ENCODE data around the gene FCGBP.

Gene FCGBP

GRCh38 chr19:39934584-39935363, at the start of gene FCGBP:
Gene FCGBP, minus strand, starts transcription at chr19:39934634.
- Histone ChIP-seq H3K4me1 (ENCODE audit: insufficient read depth, low read length) (no peaks in the 10 kb centered on the region), H3K27me3 (ENCODE audit: insufficient read depth, low read length) (no peaks in the 10 kb centered on the region), H3K27ac (ENCODE audit: low read length) (no peak within 1 kb of the TSS), H3K4me3 (ENCODE audit: low read length) (no peak within 1 kb of the TSS), H3K9ac (ENCODE audit: low read depth, low read length) (no peak within 1 kb of the TSS), H3K9me3 (ENCODE audit: insufficient read depth, low read depth, low read length) (no peaks in the 10 kb centered on the region), H3K36me3 (ENCODE audit: insufficient read depth, low read depth, low read length) (no peaks in the 10 kb centered on the region)

DNA sequence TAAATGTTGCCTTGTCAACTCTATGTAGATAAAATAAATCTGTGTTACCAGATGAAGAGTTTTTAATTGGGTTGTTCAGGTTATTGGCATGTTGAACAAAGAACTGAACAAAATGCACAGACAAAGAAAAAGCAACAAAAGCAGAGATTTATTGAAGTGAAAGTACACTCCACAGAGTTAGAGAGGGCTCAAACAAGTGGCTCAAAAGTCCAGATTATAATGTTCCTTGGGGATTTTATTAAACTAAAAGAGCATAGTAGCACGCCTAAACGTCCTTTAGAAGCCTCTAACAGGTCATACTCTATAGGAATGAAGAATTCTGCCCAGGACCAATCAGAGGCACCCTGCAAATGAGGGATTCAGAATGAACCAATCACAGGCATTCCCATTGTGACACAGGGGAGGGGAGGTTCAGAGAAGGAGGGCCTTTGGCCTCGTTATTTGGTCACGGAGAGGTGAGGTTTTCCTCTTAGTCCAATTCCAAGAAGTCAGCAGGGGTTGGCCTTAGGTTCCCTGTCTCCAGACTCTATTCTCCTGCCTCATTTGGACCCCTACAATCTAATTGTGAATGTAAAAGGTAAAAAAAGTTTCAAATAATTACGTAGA, 49.4 kb upstream of the FCGBP start:
- no peaks in the 10 kb centered on the region for H3K27me3 ChIP-seq (ENCODE audit: insufficient read depth, low read length)
- H3K36me3 ChIP-seq (ENCODE audit: insufficient read depth, low read depth, low read length): peaks cover 51% of the 10 kb centered on the region
- H3K4me1 ChIP-seq (ENCODE audit: insufficient read depth, low read length): no peaks in the 10 kb centered on the region
- H3K9me3 ChIP-seq (ENCODE audit: insufficient read depth, low read depth, low read length): peaks cover 25% of the 10 kb centered on the region
- H3K4me3 ChIP-seq (ENCODE audit: low read length): no peak overlapping the region
- H3K27ac ChIP-seq (ENCODE audit: low read length): no peak overlapping the region
- no peak overlapping the region for H3K9ac ChIP-seq (ENCODE audit: low read depth, low read length)

GRCh38 chr19:39982883-39983282, 48.4 kb upstream of the FCGBP start:
- no peak overlapping the region for H3K4me3 ChIP-seq (ENCODE audit: low read length)
- H3K27me3 ChIP-seq (ENCODE audit: insufficient read depth, low read length): no peaks in the 10 kb centered on the region
- H3K27ac ChIP-seq (ENCODE audit: low read length): no peak overlapping the region
- peaks cover 25% of the 10 kb centered on the region for H3K9me3 ChIP-seq (ENCODE audit: insufficient read depth, low read depth, low read length)
- no peak overlapping the region for H3K9ac ChIP-seq (ENCODE audit: low read depth, low read length)
- H3K4me1 ChIP-seq (ENCODE audit: insufficient read depth, low read length): no peaks in the 10 kb centered on the region
- peaks cover 60% of the 10 kb centered on the region for H3K36me3 ChIP-seq (ENCODE audit: insufficient read depth, low read depth, low read length)

DNA sequence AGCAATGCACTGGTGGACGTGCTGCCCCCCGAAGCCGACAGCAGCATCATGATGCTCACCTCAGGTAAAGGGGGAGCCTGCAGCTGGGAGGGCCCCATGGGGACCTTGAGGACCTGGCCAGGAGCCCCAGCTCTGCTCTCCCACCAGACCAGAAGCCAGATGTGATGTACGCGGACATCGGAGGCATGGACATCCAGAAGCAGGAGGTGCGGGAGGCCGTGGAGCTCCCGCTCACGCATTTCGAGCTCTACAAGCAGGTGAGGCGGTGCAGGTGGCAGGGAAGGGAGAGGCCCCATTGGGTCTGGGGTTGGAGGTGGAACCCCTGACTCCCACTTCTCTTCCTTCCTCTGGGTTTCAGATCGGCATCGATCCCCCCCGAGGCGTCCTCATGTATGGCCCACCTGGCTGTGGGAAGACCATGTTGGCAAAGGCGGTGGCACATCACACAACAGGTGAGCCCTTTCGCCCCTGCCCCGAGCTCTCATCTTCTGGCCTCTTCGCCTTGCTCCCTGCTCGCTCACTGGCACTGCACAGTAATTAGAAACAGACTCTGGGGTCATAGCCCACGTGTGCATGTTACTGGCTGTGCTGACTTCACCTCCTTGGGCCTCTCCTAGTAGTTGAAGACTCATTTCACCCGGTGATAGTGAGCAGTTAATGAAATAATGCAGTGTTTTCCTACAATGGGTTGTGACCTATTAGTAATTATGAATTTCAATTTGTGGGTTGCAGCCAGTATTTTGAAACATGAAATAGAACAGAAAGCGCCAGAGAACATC, 40.1 kb upstream of the FCGBP start:
- Histone ChIP-seq H3K27ac (ENCODE audit: low read length) (no peak overlapping the region), H3K36me3 (ENCODE audit: insufficient read depth, low read depth, low read length) (peaks cover 67% of the 10 kb centered on the region), H3K4me1 (ENCODE audit: insufficient read depth, low read length) (0 out of 2 replicates have a peak, but pooled peaks cover 3% of the 10 kb centered on the region), H3K9me3 (ENCODE audit: insufficient read depth, low read depth, low read length) (no peaks in the 10 kb centered on the region), H3K27me3 (ENCODE audit: insufficient read depth, low read length) (no peaks in the 10 kb centered on the region), H3K9ac (ENCODE audit: low read depth, low read length) (no peak overlapping the region), H3K4me3 (ENCODE audit: low read length) (no peak overlapping the region)

GRCh38 chr19:39971380-39972035, 37.1 kb upstream of the FCGBP start:
- Histone ChIP-seq H3K27me3 (ENCODE audit: insufficient read depth, low read length) (no peaks in the 10 kb centered on the region), H3K36me3 (ENCODE audit: insufficient read depth, low read depth, low read length) (peaks cover 38% of the 10 kb centered on the region), H3K4me3 (ENCODE audit: low read length) (peak overlapping the region; percentile 81), H3K9me3 (ENCODE audit: insufficient read depth, low read depth, low read length) (no peaks in the 10 kb centered on the region), H3K9ac (ENCODE audit: low read depth, low read length) (peak overlapping the region; percentile 90), H3K27ac (ENCODE audit: low read length) (peak overlapping the region; percentile 35), H3K4me1 (ENCODE audit: insufficient read depth, low read length) (0 out of 2 replicates have a peak, but pooled peaks cover 3% of the 10 kb centered on the region)

GRCh38 chr19:39970675-39971379, 36.4 kb upstream of the FCGBP start, which contains the start of gene PSMC4:
Gene PSMC4, plus strand, starts transcription at chr19:39971165. Its CDS starts 38 bp downstream, at chr19:39971203.
- Histone ChIP-seq H3K9ac (ENCODE audit: low read depth, low read length) (peak within 1 kb of the TSS; percentile 95), H3K27ac (ENCODE audit: low read length) (peak within 1 kb of the TSS; percentile 35), H3K27me3 (ENCODE audit: insufficient read depth, low read length) (no peaks in the 10 kb centered on the region), H3K4me3 (ENCODE audit: low read length) (peak within 1 kb of the TSS; percentile 81), H3K4me1 (ENCODE audit: insufficient read depth, low read length) (0 out of 2 replicates have a peak, but pooled peaks cover 3% of the 10 kb centered on the region), H3K36me3 (ENCODE audit: insufficient read depth, low read depth, low read length) (peaks cover 38% of the 10 kb centered on the region), H3K9me3 (ENCODE audit: insufficient read depth, low read depth, low read length) (no peaks in the 10 kb centered on the region)

- no peaks in the 10 kb centered on the region for H3K27me3 ChIP-seq (ENCODE audit: insufficient read depth, low read length)
Measured at GRCh38 chr19:39970425-39970674, 35.9 kb upstream of the FCGBP start.

GRCh38 chr19:39969681-39970424, 35.4 kb upstream of the FCGBP start:
- H3K27ac ChIP-seq (ENCODE audit: low read length): no peak overlapping the region
- H3K4me3 ChIP-seq (ENCODE audit: low read length): peak overlapping the region; percentile 81

More at GRCh38 chr19:39970425-39970674, 35.9 kb upstream of the FCGBP start:
- Histone ChIP-seq H3K9me3 (ENCODE audit: insufficient read depth, low read depth, low read length) (no peaks in the 10 kb centered on the region), H3K9ac (ENCODE audit: low read depth, low read length) (peak overlapping the region; percentile 95), H3K27ac (ENCODE audit: low read length) (peak overlapping the region; percentile 33), H3K4me1 (ENCODE audit: insufficient read depth, low read length) (0 out of 2 replicates have a peak, but pooled peaks cover 3% of the 10 kb centered on the region), H3K4me3 (ENCODE audit: low read length) (peak overlapping the region; percentile 81), H3K36me3 (ENCODE audit: insufficient read depth, low read depth, low read length) (peaks cover 33% of the 10 kb centered on the region)

GRCh38 chr19:39969266-39969665, 34.8 kb upstream of the FCGBP start:
- 0 out of 2 replicates have a peak, but pooled peaks cover 3% of the 10 kb centered on the region for H3K4me1 ChIP-seq (ENCODE audit: insufficient read depth, low read length)
- no peaks in the 10 kb centered on the region for H3K27me3 ChIP-seq (ENCODE audit: insufficient read depth, low read length)
- H3K36me3 ChIP-seq (ENCODE audit: insufficient read depth, low read depth, low read length): peaks cover 23% of the 10 kb centered on the region
- no peak overlapping the region for H3K27ac ChIP-seq (ENCODE audit: low read length)
- H3K4me3 ChIP-seq (ENCODE audit: low read length): no peak overlapping the region
- no peaks in the 10 kb centered on the region for H3K9me3 ChIP-seq (ENCODE audit: insufficient read depth, low read depth, low read length)
- no peak overlapping the region for H3K9ac ChIP-seq (ENCODE audit: low read depth, low read length)

More at GRCh38 chr19:39969681-39970424, 35.4 kb upstream of the FCGBP start:
- H3K9ac ChIP-seq (ENCODE audit: low read depth, low read length): peak overlapping the region; percentile 95
- H3K9me3 ChIP-seq (ENCODE audit: insufficient read depth, low read depth, low read length): no peaks in the 10 kb centered on the region
- H3K27me3 ChIP-seq (ENCODE audit: insufficient read depth, low read length): no peaks in the 10 kb centered on the region
- H3K4me1 ChIP-seq (ENCODE audit: insufficient read depth, low read length): 0 out of 2 replicates have a peak, but pooled peaks cover 3% of the 10 kb centered on the region
- peaks cover 28% of the 10 kb centered on the region for H3K36me3 ChIP-seq (ENCODE audit: insufficient read depth, low read depth, low read length)

- H3K4me1 ChIP-seq (ENCODE audit: insufficient read depth, low read length): 0 out of 2 replicates have a peak, but pooled peaks cover 3% of the 10 kb centered on the region
Measured at GRCh38 chr19:39968789-39969188, 34.4 kb upstream of the FCGBP start.

More at GRCh38 chr19:39968789-39969188, 34.4 kb upstream of the FCGBP start:
- H3K9me3 ChIP-seq (ENCODE audit: insufficient read depth, low read depth, low read length): no peaks in the 10 kb centered on the region
- peaks cover 18% of the 10 kb centered on the region for H3K36me3 ChIP-seq (ENCODE audit: insufficient read depth, low read depth, low read length)
- no peak overlapping the region for H3K4me3 ChIP-seq (ENCODE audit: low read length)
- H3K9ac ChIP-seq (ENCODE audit: low read depth, low read length): no peak overlapping the region
- no peak overlapping the region for H3K27ac ChIP-seq (ENCODE audit: low read length)
- no peaks in the 10 kb centered on the region for H3K27me3 ChIP-seq (ENCODE audit: insufficient read depth, low read length)

Measured in iPS-20b (cell line).